HFFc6 (cell line): ENCODE measurements around the gene DBP. TPM values are rescaled to one million over a fixed set of nuclear protein-coding genes. Genes with fewer than 3 reads are reported as not detected.

ENCODE experiments used
- DNase-seq: peaks from one replicate; pipeline ENCODE4 v3.0.0-alpha.2; 2018
- H3K27ac Mint-ChIP-seq: 2 replicates; pipeline ENCODE4 v1.8.0; 2020; ENCODE audit warnings: mild to moderate bottlenecking, mixed read lengths
- H3K27me3 Mint-ChIP-seq: 2 replicates; pipeline ENCODE4 v1.8.0; 2021; ENCODE audit warnings: mild to moderate bottlenecking, moderate library complexity, mixed read lengths; ENCODE audit not compliant: insufficient read depth
- H3K36me3 Mint-ChIP-seq: 2 replicates; pipeline ENCODE4 v1.8.0; 2021; ENCODE audit warnings: low read depth, mixed read lengths
- H3K4me1 Mint-ChIP-seq: 2 replicates; pipeline ENCODE4 v1.8.0; 2020; ENCODE audit warnings: low read depth, mixed read lengths
- H3K4me3 Mint-ChIP-seq: 2 replicates; pipeline ENCODE4 v1.8.0; 2020; ENCODE audit warnings: mild to moderate bottlenecking, moderate library complexity, mixed read lengths
- H3K9me3 Mint-ChIP-seq: 2 replicates; pipeline ENCODE4 v1.8.0; 2020; ENCODE audit warnings: mild to moderate bottlenecking, mixed read lengths
- total RNA-seq, 6 experiments: library from RNA; stranded (reverse); fragmentation: NEBNext Ultra II Directional; extraction: Animal tissue kit (Norgen Biotek cat#: 25700); gene quantifications; 2 replicates in 1 of 6; 3 replicates in 5 of 6; pipeline ENCODE4 v1.2.3, GENCODE V29; 2021
- TF ChIP-seq, protein P1 (sequence below): fragments of 200-600 bp; sonication (generic); IDR thresholded peaks from 2 replicates; pipeline ENCODE4 v1.5.0; 2021; ENCODE audit warnings: antibody characterized with exemption, mild to moderate bottlenecking

DBP gene
- total RNA-seq, 6 experiments from 2014 or later = 3.8 to 5.7 (median 4.4) TPM

DNA sequence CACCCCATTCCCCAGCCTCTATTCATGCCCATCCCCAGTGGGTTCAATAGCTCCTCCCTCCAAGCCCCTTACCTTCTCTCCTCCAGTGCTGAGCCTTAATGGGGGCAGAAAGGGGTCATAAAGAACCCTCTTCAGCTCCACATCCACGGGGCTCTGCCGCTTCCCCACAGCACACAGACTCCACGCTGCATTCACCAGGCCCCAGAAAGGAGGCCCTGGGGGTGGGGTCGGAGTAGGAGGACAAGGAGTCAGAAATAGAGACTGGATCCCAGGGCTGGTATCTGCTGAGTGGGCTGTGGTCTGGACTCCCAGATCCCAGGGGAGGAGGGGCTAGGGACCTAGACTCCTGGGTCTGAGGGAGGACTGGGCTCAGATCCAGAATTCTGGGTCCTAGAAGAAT is 7.2 kb upstream of the DBP start:
- Mint-ChIP-seq H3K4me1 (peaks cover 22% of the 10 kb centered on the region), H3K4me3 (no peak overlapping the region), H3K27ac (no peak overlapping the region)

DNA sequence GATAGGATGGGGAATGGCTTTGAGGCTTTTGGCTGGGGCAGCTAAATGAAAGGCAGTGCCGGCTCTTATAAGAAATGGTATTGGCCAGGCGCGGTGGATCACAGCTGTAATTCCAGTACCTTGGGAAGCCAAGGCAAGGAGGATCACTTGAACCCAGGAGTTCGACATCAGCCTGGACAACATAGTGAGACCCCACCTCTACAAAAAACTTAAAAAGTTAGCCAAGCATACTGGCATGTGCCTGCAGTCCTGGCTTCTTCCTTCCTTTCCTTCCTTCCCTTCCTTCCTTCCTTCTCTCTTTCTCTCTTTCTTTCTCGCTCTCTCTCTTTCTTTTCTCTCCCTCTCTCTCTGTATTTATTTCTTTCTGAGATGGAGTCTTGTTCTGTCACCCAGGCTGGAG is 5.7 kb upstream of the DBP start:
- Mint-ChIP-seq H3K9me3 (no peaks in the 10 kb centered on the region), H3K27ac (no peak overlapping the region), H3K4me3 (no peak overlapping the region), H3K4me1 (peaks cover 23% of the 10 kb centered on the region), H3K27me3 (peaks cover 27% of the 10 kb centered on the region), H3K36me3 (no peaks in the 10 kb centered on the region)
- no peak for DNase-seq
- TF ChIP-seq, protein P1, sequence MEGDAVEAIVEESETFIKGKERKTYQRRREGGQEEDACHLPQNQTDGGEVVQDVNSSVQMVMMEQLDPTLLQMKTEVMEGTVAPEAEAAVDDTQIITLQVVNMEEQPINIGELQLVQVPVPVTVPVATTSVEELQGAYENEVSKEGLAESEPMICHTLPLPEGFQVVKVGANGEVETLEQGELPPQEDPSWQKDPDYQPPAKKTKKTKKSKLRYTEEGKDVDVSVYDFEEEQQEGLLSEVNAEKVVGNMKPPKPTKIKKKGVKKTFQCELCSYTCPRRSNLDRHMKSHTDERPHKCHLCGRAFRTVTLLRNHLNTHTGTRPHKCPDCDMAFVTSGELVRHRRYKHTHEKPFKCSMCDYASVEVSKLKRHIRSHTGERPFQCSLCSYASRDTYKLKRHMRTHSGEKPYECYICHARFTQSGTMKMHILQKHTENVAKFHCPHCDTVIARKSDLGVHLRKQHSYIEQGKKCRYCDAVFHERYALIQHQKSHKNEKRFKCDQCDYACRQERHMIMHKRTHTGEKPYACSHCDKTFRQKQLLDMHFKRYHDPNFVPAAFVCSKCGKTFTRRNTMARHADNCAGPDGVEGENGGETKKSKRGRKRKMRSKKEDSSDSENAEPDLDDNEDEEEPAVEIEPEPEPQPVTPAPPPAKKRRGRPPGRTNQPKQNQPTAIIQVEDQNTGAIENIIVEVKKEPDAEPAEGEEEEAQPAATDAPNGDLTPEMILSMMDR = no peak

More for the DNA sequence above, 7.2 kb upstream of the DBP start:
- DNase-seq = no peak
- TF ChIP-seq, protein P1 = no peak
- peaks cover 22% of the 10 kb centered on the region for H3K27me3 Mint-ChIP-seq
- H3K36me3 Mint-ChIP-seq = no peaks in the 10 kb centered on the region
- H3K9me3 Mint-ChIP-seq = no peaks in the 10 kb centered on the region

- no peak overlapping the region for H3K4me3 Mint-ChIP-seq
- no peak overlapping the region for H3K27ac Mint-ChIP-seq
- H3K36me3 Mint-ChIP-seq = no peaks in the 10 kb centered on the region
- no peak for DNase-seq
- peaks cover 27% of the 10 kb centered on the region for H3K27me3 Mint-ChIP-seq
- peaks cover 28% of the 10 kb centered on the region for H3K4me1 Mint-ChIP-seq
- no peaks in the 10 kb centered on the region for H3K9me3 Mint-ChIP-seq
- TF ChIP-seq, protein P1 = no peak
Observed at GRCh38 chr19:48641850-48642249, 4.7 kb upstream of the DBP start.

DNA sequence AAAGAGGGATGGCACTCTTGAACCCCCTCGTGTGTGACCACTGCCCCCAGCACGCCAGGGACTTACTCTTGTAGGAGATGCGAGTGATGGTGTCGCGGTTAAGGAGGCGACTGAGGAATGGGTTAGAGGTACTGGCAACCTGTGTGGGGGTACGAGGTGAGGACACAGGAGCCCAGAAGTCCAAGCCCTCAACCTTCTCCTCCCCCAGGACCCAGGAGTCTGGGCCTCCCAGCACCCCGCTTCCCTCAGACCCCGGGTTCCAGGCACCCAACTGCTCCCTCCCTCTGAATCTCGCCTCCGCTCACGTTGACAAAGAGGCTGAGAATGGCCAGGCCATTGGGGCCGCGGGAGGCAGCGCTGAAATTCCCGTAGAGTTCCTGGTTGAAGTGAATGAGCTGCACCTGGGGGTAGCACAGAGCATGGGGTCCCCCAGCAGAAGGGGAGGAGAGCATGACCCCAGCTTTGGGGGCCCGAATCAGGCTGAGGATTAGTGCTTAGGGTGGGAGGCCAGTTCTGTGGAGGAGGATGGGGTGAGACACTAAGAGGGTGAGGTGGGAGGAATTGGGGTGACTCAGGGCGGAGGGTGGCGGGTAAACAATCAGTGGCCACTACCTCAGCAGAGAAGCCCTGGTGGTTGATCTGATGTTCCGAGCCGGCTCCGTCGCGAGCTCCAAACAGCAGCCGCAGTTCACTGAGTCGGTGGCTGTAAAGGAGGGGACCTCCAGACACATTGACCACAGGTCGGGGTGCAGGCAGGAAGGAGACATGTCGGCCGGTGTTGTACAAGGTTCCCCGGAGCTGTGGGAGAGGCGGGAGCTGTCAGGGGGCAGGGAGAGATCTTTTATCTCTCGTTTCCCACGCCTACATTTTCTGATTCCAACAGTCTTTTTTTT is 2.5 kb upstream of the DBP start:
- TF ChIP-seq, protein P1 = no peak
- no peak for DNase-seq
- Mint-ChIP-seq H3K4me3 (0 out of 2 replicates have a peak overlapping the region, but pooled peaks have one; percentile 24), H3K9me3 (no peaks in the 10 kb centered on the region), H3K36me3 (no peaks in the 10 kb centered on the region), H3K27me3 (peaks cover 27% of the 10 kb centered on the region), H3K27ac (no peak overlapping the region), H3K4me1 (peaks cover 32% of the 10 kb centered on the region)

- no peaks in the 10 kb centered on the region for H3K36me3 Mint-ChIP-seq
- H3K27ac Mint-ChIP-seq = no peak overlapping the region
- H3K9me3 Mint-ChIP-seq = no peaks in the 10 kb centered on the region
- TF ChIP-seq, protein P1 = no peak
- H3K4me3 Mint-ChIP-seq = peak overlapping the region; percentile 91
- no peak for DNase-seq
- H3K4me1 Mint-ChIP-seq = peaks cover 40% of the 10 kb centered on the region
- peaks cover 27% of the 10 kb centered on the region for H3K27me3 Mint-ChIP-seq
Observed at GRCh38 chr19:48638831-48639381, 1.7 kb upstream of the DBP start.
